Stimulated activated CD4-positive, alpha-beta T cell treated with anti-CD3 and anti-CD28 coated beads, Interleukin-4, amount 100 ng/mL, for 4 hours (primary cell): ENCODE results near the gene SPIN1.
A peak's percentile ranks its signal among the peaks of the same experiment; 100 is the strongest.
"Not testable (repeated sequence)": the region's sequence is repeated elsewhere in the genome, so short reads cannot be mapped to it uniquely, and the experiment has no call there.

Experiments used
- DNase-seq, 2 experiments: peaks; one replicate each; pipeline ENCODE4 v3.0.0-alpha.2; 2020

Gene SPIN1

GRCh38 chr9:88388203-88388885 lies at the start of gene SPIN1:
TSS of gene SPIN1 (plus strand) at chr9:88388444. CDS start at chr9:88426540, 38,096 bp downstream.
- peak; percentile 83 to 88 for DNase-seq

DNA sequence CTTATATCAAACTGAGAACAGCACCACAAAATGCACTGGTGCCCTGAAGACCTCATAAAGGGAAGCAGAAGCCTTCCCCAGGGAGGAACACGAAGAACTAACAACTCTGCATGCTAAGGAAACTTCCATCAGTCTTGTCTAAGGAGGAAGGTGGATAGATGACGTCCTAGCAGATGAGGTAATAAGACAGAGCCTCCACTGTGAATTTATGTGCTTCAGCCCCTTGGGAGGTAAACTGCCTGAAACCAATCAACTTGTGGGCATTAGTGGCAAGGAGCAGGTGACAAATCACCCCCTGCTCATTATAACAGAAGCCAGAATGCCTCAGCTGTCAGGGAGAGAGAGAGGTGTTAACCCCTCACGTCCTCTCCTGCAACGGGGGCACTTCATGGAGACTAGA lies 48.9 kb upstream of the SPIN1 start:
- no peak for DNase-seq

DNA sequence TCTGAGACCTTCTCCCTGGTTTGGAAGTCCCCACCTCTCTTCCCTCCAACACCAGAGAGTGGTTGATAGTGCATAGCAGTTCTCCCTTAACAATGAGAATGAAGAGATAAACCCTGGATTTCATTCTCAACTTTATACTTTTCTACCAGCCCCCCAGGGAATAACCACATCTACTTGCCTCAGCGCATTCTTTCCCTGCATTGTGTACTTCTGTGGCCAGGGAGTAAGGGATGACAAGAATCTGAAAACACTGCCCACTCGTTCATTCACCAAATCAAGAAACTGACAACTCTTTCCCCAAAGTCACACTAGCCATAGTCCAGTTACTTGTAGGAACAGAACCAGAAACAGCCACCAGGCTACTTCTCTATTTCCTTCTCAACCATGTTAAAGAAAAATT lies 46.0 kb upstream of the SPIN1 start:
- DNase-seq = no peak

DNA sequence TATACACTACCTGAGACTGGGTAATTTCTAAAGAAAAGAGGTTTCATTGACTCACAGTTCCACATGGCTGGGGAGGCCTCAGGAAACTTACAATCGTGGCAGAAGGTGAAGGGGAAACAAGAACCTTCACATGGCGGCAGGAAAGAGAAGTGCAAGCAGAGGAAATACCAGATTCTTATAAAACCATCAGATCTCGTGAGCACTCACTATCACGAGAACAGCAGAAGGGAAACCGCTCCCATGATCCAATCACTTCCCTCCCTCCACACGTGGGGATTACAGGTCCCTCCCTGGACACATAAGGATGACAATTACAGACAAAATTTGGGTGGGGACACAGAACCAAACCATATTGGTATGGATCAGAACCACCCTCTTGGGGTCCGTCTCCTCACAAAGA lies 44.2 kb upstream of the SPIN1 start:
- DNase-seq = no peak

- DNase-seq = not testable (repeated sequence)
Measured at GRCh38 chr9:88350354-88350753, 37.9 kb upstream of the SPIN1 start.

GRCh38 chr9:88355166-88355565 lies 33.1 kb upstream of the SPIN1 start:
- DNase-seq = peak in 1 of 2 experiments; percentile 13

GRCh38 chr9:88357250-88357649 lies 31.0 kb upstream of the SPIN1 start:
- not testable (repeated sequence) for DNase-seq

DNA sequence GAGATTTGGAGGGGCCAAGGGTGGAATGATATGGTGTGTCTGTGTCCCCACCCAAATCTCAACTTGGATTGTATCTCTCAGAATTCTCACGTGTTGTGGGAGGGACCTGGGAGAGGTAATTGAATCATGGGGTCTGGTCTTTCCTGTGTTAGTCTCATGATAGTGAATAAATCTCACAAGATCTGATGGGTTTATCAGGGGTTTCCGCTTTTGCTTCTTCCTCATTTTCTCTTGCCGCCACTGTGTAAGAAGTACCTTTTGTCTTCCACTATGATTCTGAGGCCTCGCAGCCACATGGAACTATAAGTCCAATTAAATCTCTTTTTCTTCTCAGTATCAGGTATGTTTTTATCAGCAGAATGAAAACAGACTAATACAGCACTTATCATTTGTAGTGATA lies 29.5 kb upstream of the SPIN1 start:
- DNase-seq = no peak

DNA sequence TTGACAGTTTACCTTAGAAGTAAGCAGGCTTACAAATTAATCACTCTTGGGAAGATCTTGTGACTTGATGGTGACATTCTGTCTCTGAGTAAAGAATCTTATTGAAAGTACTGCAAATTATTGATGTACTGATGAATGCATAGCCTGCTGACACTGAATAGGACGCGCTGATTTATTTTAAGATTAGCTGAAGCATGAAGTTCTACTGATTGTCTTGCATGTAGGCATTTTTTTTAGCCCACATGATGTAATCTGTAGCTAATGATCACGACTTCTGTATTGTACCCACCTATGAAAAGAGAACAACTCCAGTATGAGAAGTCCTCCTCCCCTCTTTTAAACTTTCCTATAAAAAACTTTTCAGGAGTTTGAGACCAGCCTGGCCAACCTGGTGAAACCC lies 28.3 kb upstream of the SPIN1 start:
- DNase-seq = no peak

DNA sequence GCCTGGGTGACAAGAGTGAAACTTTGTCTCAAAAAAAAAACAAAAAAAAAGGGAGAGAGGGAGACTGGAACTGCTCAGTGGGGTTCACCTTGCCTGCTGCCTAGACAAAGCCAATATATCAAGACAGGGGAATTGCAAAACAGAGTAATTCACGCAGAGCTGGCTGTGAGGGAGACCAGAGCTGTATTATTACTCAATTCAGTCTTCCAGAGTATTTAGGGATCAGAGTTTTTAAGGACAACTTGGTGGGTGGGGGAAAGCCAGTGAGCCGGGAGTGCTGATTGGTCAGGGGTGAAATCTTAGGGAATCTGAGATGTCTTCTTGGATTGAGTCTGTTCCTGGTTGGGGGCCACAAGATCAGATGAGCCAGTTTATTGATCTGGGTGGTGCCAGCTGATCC lies 25.6 kb upstream of the SPIN1 start:
- DNase-seq = no peak

- no peak for DNase-seq
Measured at GRCh38 chr9:88363661-88364060, 24.6 kb upstream of the SPIN1 start.

GRCh38 chr9:88364706-88365105 lies 23.5 kb upstream of the SPIN1 start:
- DNase-seq = no peak

DNA sequence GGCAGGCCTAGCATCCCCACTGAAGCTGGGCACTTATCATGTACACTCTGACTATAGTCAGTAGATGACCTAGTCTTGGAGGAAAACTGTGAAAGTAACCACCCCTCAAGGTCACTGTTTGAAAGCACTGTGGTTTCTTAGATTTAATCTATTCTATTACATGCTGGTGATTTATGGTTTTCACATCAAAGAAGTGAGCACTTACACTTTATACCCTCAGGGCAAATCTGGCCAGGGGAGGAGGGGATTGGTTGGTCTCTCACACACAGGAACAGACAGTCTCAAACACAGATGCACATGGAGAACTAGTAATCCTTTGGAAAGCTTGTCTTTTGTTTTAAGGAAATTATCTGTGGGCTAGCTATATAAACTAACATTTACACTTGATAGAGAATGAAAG lies 17.9 kb upstream of the SPIN1 start:
- DNase-seq = no peak

GRCh38 chr9:88372103-88372654 lies 16.1 kb upstream of the SPIN1 start:
- no peak for DNase-seq

- no peak for DNase-seq
Measured at GRCh38 chr9:88373045-88373444, 15.2 kb upstream of the SPIN1 start.

DNA sequence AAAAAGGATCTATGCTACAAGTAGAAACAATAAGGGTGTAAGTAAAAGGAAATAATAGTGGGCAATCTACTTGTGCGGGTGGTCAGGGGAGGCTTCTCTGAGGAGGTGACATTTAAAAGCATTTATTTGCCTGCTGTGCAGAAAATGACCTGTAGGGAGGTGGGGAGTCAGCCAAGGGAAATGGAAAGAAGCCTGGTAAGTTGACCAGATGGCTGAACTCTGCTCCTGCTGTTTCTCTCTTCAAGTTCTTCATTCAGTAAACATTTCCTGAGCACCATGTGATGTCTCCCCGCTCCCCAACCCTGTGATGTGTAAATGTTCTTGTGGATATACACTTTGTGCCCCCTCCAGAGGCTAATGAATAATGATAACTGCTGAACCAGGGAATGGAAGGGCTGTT lies 9.9 kb upstream of the SPIN1 start:
- no peak for DNase-seq

DNA sequence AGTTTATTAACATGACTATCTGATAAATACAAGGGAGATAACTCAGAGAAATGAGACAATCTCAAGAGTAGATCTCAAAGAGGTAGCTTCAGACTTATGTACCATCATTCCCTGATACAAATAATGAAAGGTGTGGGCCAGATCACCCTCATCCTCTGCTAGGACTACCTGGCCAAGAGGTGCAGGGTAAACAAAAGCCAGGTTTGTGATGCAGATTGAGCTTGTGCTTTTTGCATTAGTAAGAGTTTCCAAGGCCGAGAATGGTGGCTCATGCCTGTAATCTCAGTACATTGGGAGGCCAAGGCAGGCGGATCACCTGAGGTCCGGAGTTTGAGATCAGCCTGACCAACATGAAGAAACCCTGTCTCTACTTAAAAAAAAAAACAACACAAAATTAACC lies 8.9 kb upstream of the SPIN1 start:
- DNase-seq = no peak

DNA sequence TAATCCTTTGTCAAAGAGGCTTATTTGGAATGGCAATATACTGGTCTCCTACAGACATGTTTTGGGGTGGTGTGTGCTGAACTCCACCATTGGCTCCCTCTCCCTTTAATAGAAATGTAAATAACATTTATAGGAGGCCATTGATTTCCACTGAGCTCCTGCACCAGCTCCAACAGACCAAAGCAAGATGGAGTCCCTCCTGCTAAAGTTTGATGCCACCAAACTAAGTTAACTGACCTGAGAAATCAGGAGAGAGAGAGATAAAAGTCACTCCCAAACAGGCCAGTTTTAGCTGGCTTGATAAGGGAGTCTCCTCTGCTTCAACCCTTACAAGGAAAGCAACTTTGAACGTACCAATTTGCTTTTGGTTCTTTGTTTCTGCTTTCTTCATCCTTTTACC lies 8.1 kb upstream of the SPIN1 start:
- DNase-seq = no peak

GRCh38 chr9:88381322-88381721 lies 6.9 kb upstream of the SPIN1 start:
- not testable (repeated sequence) for DNase-seq

GRCh38 chr9:88383176-88383575 lies 5.1 kb upstream of the SPIN1 start:
- DNase-seq = no peak

GRCh38 chr9:88386137-88386536 lies 2.1 kb upstream of the SPIN1 start:
- not testable (repeated sequence) for DNase-seq

- DNase-seq = no peak
Measured at GRCh38 chr9:88387036-88387551, 1.1 kb upstream of the SPIN1 start.

- peak; percentile 11 to 28 for DNase-seq
Measured at GRCh38 chr9:88387552-88388202, 567 bp upstream of the SPIN1 start.
